OCI-LY7 (cell line): Measurements from ENCODE around the gene LPGAT1.

Experiments
- CTCF ChIP-seq: fragments of 200-600 bp; sonication (generic); conservative IDR thresholded peaks from 2 replicates; pipeline ENCODE4 v1.5.1; 2014; ENCODE audit warnings: mild to moderate bottlenecking, antibody characterized with exemption, low read length, moderate library complexity, mixed read lengths
- EZH2phosphoT487 ChIP-seq: fragments of 200-600 bp; sonication (generic); IDR thresholded peaks from 2 replicates; pipeline ENCODE4 v1.6.1; 2018; ENCODE audit warnings: low read depth, borderline replicate concordance, mild to moderate bottlenecking, mixed run types, antibody characterized with exemption, low read length, moderate library complexity, mixed read lengths

GRCh38 chr1:211832661-211833060 is 2.1 kb upstream of the LPGAT1 start:
- TF ChIP-seq CTCF = no peak
- TF ChIP-seq EZH2phosphoT487 = no peak
